IPS-NIHi11 (cell line): ENCODE data around the gene BBX.

Experiments used
- DNase-seq: peaks from one replicate; pipeline ENCODE4 v3.0.0; 2012; ENCODE audit warnings: mixed read lengths, low spot score

The BBX gene

GRCh38 chr3:107846279-107846852 lies 323.6 kb downstream of the BBX start:
- peak; percentile 76 for DNase-seq

DNA sequence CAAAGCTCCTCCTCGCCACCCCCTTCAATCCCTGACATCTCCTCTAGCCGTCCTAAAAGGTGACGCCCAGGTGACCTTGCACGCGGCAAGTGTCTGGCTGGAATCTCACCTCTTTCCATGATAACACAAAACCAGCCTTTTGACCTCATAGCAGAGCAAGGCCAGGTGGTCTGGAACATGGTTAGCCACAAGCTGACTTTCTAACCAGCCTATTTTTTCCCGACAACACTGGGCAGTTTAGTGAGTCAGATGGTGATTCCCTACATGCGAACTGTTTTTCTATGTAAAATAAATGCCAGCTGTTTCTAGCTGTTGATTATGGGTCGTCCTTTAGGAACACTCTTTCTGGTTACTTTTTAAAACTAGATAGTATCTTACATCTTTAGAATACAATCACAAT lies 325.0 kb downstream of the BBX start:
- DNase-seq, result no peak

DNA sequence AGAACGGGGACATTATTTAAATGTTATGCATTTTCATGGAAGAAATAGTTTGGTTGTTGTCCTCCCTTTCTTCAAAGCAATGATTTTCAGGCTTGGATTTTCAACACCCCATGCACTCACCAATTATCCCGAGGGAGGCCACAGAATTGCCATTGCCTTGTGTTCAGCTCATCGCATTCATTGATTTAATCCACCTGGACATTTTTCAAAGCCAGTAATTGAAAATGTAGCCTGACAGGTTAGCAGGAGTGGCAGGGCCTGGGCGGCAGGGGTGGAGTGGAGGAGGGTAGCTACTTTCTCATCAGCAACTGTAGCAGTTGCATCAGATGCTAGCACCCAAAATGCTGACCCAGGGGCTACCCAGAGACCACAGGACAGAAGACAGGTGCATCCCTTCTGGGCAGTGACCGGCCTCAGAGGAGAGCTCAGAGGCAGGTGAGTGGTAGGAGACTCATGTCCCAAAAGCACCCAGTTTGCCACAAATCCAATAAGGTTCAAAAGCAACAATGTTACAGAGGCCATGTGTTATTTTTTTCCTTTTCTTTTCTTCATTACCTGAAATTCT lies 325.7 kb downstream of the BBX start:
- DNase-seq, result no peak

DNA sequence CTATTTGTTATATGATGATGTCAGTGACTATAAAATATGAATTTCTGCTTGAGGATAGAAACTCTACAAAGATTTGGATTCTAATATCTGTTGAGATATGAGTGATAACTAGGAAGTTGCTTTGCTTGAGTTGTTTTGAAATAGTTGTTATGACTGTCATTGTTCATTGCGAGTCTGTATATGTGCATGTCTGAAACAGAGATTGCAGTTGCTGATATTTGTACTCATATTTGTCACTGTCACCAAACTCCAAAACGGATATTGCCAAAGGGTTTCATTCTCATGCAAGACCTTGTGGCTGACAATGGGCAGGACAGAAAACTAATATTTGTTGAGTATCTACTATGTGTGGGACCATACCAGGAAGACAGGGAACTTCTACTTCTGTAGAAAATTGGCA lies 327.9 kb downstream of the BBX start:
- no peak for DNase-seq

GRCh38 chr3:107853821-107854220 lies 331.1 kb downstream of the BBX start:
- no peak for DNase-seq

DNA sequence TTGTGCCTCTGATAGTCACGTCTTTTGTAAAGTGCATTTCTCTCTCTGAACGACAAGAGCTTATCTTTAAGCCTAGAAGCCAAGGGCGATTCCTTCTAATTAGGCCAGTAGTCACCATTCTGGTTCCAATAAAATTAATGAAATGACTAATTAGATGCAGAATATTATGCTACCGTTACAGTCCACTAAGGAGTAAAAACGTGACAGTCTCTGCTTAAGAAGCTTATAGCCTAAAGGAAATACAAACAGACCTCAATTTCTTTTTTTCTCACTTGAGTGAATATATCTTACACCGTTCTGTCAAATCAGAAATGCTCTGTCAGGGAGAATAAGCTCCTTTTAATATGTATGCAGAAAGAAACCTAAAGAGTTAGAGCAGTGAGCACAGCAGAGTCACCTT lies 332.0 kb downstream of the BBX start:
- no peak for DNase-seq

GRCh38 chr3:107855710-107856109 lies 332.9 kb downstream of the BBX start:
- DNase-seq, result peak; percentile 16

DNA sequence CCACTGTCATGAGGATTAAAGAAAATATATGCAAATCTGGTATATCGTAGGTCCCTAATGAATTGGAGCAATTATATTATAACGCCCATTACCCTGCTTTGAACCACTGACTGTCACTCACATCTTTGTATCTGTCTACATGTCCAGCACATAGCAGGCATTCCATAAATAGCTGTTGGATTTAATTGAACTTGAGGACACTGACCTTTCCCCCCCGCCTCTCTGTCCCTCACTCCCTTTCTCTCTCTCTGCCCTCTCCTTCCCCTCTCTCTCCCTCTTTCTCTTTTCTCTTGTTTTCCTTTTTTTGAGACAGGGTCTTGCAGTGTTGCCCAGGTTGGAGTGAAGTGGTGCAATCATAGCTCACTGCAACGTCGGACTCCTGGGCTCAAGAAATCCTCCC lies 335.1 kb downstream of the BBX start:
- DNase-seq, result no peak

DNA sequence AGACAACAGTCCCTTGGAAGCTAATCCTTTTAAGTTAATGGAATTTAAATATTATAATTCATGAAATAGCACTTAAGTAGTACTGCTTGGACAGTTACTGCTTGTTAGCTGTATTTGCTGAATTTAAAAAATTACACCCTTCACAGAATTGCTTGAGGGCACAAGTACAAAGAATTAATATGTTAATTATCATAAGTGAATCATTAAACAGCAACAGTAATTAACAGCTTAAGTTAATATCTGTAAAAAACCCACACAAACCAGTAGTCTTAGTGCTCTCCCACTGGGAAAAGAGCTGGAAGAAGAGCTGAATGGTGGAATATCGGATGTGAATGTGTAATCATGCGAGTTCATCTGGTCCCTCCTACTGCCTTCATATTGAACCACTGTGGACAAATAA lies 336.1 kb downstream of the BBX start:
- DNase-seq, result no peak
